ENCODE results near the gene ABLIM3.
"Not testable (repeated sequence)": the region's sequence is repeated elsewhere in the genome, so short reads cannot be mapped to it uniquely, and the experiment has no call there.

ABLIM3 gene

DNA sequence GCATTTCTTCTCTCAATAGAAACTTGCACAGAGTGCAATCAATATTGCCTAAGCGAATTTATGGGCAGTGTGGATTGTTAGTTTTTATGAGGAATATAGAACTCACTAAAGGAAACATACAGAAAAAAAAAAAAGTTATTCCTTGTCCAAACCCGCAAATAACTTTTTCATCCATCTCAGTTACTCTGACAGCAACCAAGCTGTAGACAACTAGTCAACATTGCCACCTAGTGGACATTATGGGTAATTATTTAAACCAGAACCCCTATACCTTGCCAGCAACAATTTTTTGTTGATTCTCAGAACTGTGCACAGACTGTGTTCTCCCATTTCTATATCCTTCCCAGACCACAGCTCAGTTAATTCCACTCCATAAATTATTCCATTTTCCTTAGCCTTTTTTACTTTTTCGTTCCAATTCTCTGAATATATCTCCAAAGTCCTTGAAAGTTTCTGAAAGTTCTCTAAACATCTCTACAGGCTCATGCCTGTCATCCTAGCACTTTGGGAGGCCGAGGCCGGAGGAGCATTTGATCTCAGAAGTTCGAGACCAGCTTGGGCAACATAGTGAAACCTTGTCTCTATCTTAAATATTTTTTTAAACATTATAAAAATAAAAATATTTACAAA lies 127.8 kb downstream of the ABLIM3 start:
- H3K4me3 ChIP-seq (ENCODE audit: control insufficient read depth, low read depth, low read length): no peak overlapping the region
- no peak for DNase-seq (ENCODE audit: low read depth)
- TF ChIP-seq, protein P1, sequence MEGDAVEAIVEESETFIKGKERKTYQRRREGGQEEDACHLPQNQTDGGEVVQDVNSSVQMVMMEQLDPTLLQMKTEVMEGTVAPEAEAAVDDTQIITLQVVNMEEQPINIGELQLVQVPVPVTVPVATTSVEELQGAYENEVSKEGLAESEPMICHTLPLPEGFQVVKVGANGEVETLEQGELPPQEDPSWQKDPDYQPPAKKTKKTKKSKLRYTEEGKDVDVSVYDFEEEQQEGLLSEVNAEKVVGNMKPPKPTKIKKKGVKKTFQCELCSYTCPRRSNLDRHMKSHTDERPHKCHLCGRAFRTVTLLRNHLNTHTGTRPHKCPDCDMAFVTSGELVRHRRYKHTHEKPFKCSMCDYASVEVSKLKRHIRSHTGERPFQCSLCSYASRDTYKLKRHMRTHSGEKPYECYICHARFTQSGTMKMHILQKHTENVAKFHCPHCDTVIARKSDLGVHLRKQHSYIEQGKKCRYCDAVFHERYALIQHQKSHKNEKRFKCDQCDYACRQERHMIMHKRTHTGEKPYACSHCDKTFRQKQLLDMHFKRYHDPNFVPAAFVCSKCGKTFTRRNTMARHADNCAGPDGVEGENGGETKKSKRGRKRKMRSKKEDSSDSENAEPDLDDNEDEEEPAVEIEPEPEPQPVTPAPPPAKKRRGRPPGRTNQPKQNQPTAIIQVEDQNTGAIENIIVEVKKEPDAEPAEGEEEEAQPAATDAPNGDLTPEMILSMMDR (IDR thresholded peaks at IDR 0.05; ENCODE audit: control insufficient read depth, insufficient read depth, low read depth, low read length, missing control alignments): peak; percentile 57

DNA sequence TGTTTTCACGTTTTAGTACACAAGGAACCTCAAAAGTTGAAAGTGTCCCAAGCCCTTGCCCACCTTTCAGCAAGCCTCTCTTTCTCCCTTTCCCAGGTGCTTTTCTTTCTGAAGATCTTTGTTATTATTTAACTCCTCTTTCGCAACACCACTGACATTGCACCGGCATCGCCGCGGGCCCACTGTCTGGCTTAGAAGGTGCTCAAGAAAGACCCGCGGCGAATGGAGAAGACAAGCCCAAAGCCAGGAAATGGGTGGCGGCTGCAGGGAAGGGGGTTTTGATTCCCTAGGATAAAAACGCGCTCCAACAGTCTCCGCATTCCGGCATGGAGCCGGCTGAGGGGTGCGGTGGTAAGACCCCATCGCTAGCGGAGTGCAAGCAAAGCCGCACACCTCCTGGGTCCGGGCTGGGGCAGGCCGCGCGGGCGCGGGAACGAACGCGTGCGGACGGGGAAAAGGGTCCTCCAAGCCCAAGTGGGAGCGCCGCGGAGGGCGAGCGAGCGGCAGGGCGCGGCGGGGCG lies 130.0 kb downstream of the ABLIM3 start:
- no peak for DNase-seq (ENCODE audit: low read depth)
- H3K4me3 ChIP-seq (ENCODE audit: control insufficient read depth, low read depth, low read length): peak overlapping the region; percentile 44
- TF ChIP-seq, protein P1 (IDR thresholded peaks at IDR 0.05; ENCODE audit: control insufficient read depth, insufficient read depth, low read depth, low read length, missing control alignments): no peak

DNA sequence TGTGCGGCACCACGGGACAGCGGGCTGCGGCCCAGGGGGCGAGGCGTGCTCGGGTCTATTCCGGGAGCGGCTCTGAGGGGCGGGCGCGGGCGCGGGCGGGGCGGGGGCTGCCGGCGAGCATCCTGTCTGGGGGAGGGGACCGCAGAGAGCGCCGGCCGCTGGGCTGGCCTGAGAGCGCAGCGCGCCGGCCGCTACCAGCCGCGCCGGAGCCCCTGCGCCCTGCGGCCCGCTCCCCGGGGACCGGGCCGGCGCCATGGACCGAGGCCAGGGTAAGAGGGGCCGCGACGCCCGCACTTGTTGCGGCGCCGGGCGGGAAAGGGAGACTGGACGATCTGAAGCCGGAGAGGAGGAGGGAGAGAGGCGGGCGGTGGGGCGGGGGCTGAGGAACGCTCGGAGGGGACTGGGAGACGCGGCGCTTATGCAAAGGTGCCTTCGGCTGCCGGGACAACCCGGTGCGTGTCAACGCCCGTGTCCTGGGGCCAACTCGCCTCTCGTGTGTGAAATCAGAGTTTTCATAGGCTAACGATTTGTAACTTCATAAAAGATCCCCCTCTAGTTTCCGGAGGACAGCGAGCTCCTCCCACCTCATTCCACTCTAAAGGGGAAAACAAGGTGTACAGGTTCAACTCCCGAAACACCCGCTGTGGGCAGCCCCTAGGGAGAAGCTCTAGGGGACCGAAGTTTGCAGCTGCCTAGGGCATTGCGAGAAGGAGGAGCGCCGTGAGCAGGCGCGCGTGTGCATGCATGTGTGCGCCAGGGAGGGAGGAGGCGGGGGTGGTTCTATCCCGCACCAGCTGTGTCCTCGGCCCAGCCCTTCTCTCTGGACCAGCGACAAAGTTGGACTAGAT lies 130.6 kb downstream of the ABLIM3 start, which contains the start of gene AFAP1L1:
Gene AFAP1L1 (plus strand): TSS at position 144 of the 848 bp plus-strand sequence. CDS start 110 bp downstream, at position 254.
- TF ChIP-seq, protein P1 (IDR thresholded peaks at IDR 0.05; ENCODE audit: control insufficient read depth, insufficient read depth, low read depth, low read length, missing control alignments): no peak
- H3K4me3 ChIP-seq (ENCODE audit: control insufficient read depth, low read depth, low read length): peak within 1 kb of the TSS; percentile 51
- DNase-seq (ENCODE audit: low read depth): no peak

DNA sequence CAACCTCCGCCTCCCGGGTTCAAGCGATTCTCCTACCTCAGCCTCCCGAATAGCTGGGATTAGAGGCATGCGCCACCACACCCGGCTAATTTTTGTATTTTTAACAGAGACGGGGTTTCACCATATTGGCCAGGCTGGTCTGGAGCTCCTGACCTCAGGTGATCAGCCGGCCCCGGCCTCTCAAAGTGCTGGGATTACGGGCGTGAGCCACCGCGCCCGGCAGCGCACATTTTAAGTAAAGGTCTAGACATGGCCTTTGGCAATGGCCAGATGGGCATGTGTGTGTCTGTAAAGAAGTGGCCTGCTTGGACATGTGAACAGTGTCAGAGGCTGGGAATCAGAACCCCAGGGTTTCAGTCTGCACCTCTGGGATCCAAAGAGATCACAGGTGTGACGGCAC lies 131.5 kb downstream of the ABLIM3 start:
- DNase-seq (ENCODE audit: low read depth); H3K4me3 ChIP-seq (ENCODE audit: control insufficient read depth, low read depth, low read length): not testable (repeated sequence)

GRCh38 chr5:149273237-149273636 lies 131.9 kb downstream of the ABLIM3 start:
- H3K4me3 ChIP-seq (ENCODE audit: control insufficient read depth, low read depth, low read length): no peak overlapping the region
- DNase-seq (ENCODE audit: low read depth): no peak

DNA sequence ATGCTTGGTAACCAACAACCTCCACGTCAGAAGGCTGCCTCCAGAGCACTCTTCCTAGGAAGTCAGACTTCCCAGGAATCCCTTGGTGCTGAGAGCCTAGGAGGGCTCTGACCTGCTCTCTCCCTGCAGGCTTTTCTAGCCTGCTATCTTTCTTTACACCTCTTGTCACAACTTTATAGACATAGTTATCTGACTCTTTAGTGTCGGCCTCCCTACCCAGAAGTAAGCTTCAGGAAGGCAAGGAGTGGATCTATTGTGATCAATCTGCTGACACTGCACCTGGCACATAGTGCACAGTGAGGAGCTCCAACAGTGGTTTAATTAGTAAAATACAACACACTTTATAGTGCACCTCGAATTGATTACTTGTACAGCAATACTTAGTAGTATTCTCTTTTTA lies 132.7 kb downstream of the ABLIM3 start:
- no peak overlapping the region for H3K4me3 ChIP-seq (ENCODE audit: control insufficient read depth, low read depth, low read length)
- TF ChIP-seq, protein P1 (IDR thresholded peaks at IDR 0.05; ENCODE audit: control insufficient read depth, insufficient read depth, low read depth, low read length, missing control alignments): no peak
- DNase-seq (ENCODE audit: low read depth): no peak

More at GRCh38 chr5:149273237-149273636, 131.9 kb downstream of the ABLIM3 start:
- TF ChIP-seq, protein P1 (IDR thresholded peaks at IDR 0.05; ENCODE audit: control insufficient read depth, insufficient read depth, low read depth, low read length, missing control alignments): no peak

- no peak overlapping the region for H3K4me3 ChIP-seq (ENCODE audit: control insufficient read depth, low read depth, low read length)
- TF ChIP-seq, protein P1 (IDR thresholded peaks at IDR 0.05; ENCODE audit: control insufficient read depth, insufficient read depth, low read depth, low read length, missing control alignments): no peak
- no peak for DNase-seq (ENCODE audit: low read depth)
Measured at GRCh38 chr5:149274939-149275338, 133.6 kb downstream of the ABLIM3 start.

Measured in AG09309 (cell line).